Ishikawa (cell line): Measurements from ENCODE around the gene CLEC3B.

ENCODE experiments used
- CREB1 ChIP-seq: IDR thresholded peaks from 2 replicates; pipeline ENCODE4 v1.6.1; 2012; ENCODE audit warnings: low read depth
- EP300 ChIP-seq: IDR thresholded peaks from 2 replicates; pipeline ENCODE4 v1.6.1; 2012; ENCODE audit warnings: borderline replicate concordance
- FOXM1 ChIP-seq: IDR thresholded peaks from 2 replicates; pipeline ENCODE4 v1.6.1; 2012; ENCODE audit warnings: low read depth, borderline replicate concordance
- NFIC ChIP-seq: IDR thresholded peaks from 2 replicates; pipeline ENCODE4 v1.6.1; 2012
- RAD21 ChIP-seq: IDR thresholded peaks from 2 replicates; pipeline ENCODE4 v1.6.1; 2012; ENCODE audit warnings: low read depth
- REST ChIP-seq: IDR thresholded peaks from 2 replicates; pipeline ENCODE4 v1.6.1; 2012; ENCODE audit warnings: low read depth, mild to moderate bottlenecking
- TAF1 ChIP-seq: IDR thresholded peaks from 2 replicates; pipeline ENCODE4 v1.6.1; 2012; ENCODE audit warnings: low read depth, mild to moderate bottlenecking
- TCF12 ChIP-seq: IDR thresholded peaks from 2 replicates; pipeline ENCODE4 v1.6.1; 2012; ENCODE audit warnings: low read depth
- USF1 ChIP-seq: IDR thresholded peaks from 2 replicates; pipeline ENCODE4 v1.6.1; 2012
- YY1 ChIP-seq: IDR thresholded peaks from 2 replicates; pipeline ENCODE4 v1.6.1; 2012; ENCODE audit warnings: low read depth
- TF ChIP-seq, protein P1 (sequence below): IDR thresholded peaks from 2 replicates; pipeline ENCODE4 v1.6.1; 2012

DNA sequence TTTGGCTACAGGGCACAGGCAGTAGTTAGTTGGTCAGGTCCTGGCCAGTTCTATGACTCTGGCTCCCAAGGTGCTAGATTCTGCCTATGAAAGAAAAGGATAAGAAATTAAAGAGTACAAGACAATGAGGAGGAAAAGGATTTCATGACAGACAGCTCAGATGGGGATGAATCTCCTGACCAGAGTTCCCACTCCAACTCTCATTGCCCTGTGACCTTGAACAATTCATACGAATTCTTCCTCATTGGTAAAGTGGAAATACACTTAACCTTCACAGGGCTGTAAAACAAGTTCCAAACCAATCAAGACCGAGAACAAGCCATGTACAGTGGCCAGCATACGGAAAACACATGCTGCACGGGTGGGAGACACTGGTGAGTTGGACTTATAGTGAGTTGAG, 23.7 kb downstream of the CLEC3B start:
- TF ChIP-seq TAF1 (no peak), RAD21 (no peak), TCF12 (no peak), EP300 (no peak), REST (no peak), FOXM1 (no peak), NFIC (no peak), USF1 (no peak), CREB1 (no peak), YY1 (no peak)
- TF ChIP-seq, protein P1, sequence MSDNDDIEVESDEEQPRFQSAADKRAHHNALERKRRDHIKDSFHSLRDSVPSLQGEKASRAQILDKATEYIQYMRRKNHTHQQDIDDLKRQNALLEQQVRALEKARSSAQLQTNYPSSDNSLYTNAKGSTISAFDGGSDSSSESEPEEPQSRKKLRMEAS = no peak
